Fibroblast of villous mesenchyme (primary cell): ENCODE data around the gene GJB4. TPM values are rescaled to one million over a fixed set of nuclear protein-coding genes. Genes with fewer than 3 reads are reported as not detected.

Source experiments
- DNase-seq: peaks from one replicate; pipeline ENCODE4 v3.0.0-alpha.2; 2010; ENCODE audit warnings: low read depth
- H3K4me3 ChIP-seq: 2 replicates; pipeline ENCODE4 v1.5.1; 2011; ENCODE audit warnings: low read depth, mild to moderate bottlenecking, low read length
- CTCF ChIP-seq: IDR thresholded peaks from 2 replicates; pipeline ENCODE4 v1.5.1; 2012; ENCODE audit warnings: low read depth, mild to moderate bottlenecking, low read length; ENCODE audit not compliant: insufficient read depth
- total RNA-seq: library from RNA; depleted of rRNA; stranded (reverse); fragments of >200 nt; gene quantifications from 2 replicates; pipeline ENCODE4 v1.2.3, GENCODE V29; 2012

The GJB4 gene
- total RNA-seq, 1 donor = not detected

GRCh38 chr1:34794001-34794789 is 34.7 kb downstream of the GJB4 start:
- no peak for TF ChIP-seq CTCF
- DNase-seq = no peak
- H3K4me3 ChIP-seq = no peak overlapping the region

GRCh38 chr1:34794790-34795180 is 35.2 kb downstream of the GJB4 start:
- DNase-seq = no peak
- TF ChIP-seq CTCF = no peak
- no peak overlapping the region for H3K4me3 ChIP-seq

DNA sequence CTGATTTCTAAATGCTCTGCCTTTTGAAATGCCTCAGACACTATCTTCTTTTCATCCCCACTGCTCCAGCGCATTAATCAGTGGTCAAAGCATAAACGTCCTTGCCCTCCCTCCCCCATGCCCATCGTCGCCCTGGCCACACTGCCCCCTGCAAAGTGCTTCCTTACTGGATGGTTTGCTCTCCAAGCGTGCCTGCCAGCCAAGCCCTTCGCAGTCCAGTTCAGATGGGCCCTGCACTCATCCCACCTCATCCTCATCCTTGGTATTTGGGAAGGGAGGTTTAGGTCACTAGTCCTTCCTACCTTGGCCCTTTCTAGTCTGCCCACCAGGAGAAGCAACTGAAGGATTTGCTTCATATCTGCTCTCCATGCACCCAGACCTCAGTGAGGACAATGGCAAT is 36.4 kb downstream of the GJB4 start:
- H3K4me3 ChIP-seq = no peak overlapping the region
- no peak for DNase-seq

DNA sequence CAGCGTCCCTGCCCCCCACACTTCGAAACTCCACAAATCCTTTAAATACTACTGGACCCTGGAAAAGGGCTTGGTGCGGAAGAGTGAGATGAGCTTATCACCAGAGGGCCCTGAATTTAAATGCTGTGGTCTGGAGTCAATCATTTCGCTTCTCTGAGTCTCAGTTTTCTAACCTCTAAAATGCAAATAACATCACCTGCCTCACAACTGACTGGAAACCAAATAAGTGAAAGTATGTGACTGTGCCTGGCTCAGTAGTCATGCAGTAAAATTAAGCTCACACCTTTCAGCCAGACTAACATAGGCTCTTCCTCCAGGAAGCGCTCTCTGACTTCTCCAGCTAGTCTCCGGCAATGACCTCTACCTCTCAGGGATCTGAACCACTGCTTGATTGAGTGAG is 37.5 kb downstream of the GJB4 start:
- H3K4me3 ChIP-seq = no peak overlapping the region
- TF ChIP-seq CTCF = no peak
- DNase-seq = no peak

More for the DNA sequence above, 36.4 kb downstream of the GJB4 start:
- TF ChIP-seq CTCF = no peak

DNA sequence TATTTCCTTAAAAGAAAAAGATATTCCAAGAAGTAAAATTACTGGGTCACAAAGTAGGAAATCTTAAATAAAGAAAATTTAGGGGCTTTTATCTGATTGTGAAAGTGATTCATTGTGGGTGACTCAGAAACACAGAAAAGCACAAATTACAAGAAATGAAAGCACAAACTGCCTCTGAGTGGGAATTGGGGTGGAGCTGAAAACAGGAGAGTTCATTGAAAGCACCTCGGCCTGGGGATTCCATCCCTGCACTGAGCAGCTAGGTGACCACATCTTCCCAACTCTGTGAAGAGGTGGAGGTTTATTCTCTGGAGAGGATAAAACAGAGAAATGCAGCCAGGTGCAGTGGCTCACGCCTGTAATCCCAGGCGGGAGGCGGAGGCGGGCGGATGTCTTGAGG is 40.7 kb downstream of the GJB4 start:
- DNase-seq = no peak
- H3K4me3 ChIP-seq = no peak overlapping the region
- no peak for TF ChIP-seq CTCF

GRCh38 chr1:34803770-34804169 is 44.2 kb downstream of the GJB4 start:
- TF ChIP-seq CTCF = no peak
- no peak for DNase-seq
- H3K4me3 ChIP-seq = no peak overlapping the region

- H3K4me3 ChIP-seq = no peak overlapping the region
- no peak for DNase-seq
- TF ChIP-seq CTCF = no peak
Measured at GRCh38 chr1:34806396-34806795, 46.9 kb downstream of the GJB4 start.
